NK-92 treated with Interleukin-12 subunit alpha and Interleukin-12 subunit beta, amount 100 ng/mL, for 24 hours (cell line): ENCODE results near the gene STXBP2.
"Not testable (repeated sequence)": the region's sequence is repeated elsewhere in the genome, so short reads cannot be mapped to it uniquely, and the experiment has no call there.

Source experiments
- DNase-seq: peaks from one replicate; lab custom pipeline; 2025; lab: John Stamatoyannopoulos, UW

The STXBP2 gene

DNA sequence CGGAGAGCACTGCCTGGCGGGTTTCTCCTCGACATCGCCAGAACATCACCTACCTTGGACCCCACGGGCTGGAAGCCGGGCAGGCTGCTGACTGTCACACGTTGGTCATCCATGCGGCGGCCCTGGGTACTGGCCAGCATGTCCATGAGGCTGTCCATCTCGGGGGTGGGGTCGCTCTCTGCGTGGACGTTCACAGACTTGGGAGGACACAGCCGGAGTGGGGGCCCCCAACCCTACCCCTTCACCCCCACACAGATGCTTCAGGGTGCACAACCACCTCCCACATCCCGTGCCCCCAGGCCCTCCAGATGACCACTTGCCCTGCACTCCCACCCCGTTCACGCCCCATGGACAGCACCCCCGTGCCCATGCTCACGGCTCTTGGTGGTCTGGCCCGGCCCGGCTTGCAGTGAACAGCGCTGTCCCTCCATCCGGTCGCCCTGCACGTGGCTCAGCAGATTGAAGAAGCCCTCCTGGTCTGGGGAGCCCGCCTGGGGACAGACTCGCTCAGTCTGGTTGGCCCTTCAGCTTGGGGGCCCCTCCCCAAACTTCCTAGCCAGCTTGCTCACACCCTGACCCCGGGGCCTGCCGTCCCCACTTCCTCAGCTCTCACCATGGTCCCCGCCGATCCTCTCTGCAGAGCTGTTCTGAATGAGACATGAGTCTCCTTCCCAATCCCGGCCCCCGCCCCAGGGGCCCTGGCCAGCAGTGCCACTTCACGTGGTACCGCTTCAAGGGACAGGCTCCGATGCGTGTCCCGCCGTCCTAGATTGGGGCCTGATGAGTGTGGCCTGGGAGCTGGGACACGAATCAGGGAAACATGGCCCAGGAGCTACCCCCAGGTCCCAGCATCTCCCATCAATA is 4.3 kb upstream of the STXBP2 start:
- DNase-seq: no peak

DNA sequence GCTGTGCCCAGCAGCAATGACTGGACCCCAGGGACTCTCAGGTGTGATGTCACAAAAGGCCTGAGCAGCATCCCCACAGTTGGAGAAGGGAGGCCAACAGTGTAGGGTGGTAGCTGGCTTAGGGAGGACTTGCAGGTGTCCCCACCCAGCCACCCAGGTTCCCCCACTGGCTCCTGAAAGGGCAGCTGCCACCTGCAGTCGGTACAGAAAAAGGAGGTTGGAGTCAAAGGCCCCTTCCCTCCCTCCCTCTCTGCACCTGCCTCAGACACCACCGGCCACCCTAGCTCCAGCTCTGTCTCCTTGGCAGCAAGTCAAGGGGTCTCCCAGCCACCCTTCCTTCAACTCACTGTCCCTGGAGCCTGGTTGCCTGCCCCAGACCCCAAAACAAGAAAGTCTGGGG is 3.2 kb upstream of the STXBP2 start, which contains the start of gene PCP2:
Gene PCP2 (minus strand): TSS at position 22 of the 400 bp plus-strand sequence. CDS start 262 bp downstream, outside the sequence.
- DNase-seq: no peak

GRCh38 chr19:7635670-7636069 is 1.2 kb upstream of the STXBP2 start:
- DNase-seq: no peak

GRCh38 chr19:7636317-7636690 is 606 bp upstream of the STXBP2 start:
- no peak for DNase-seq

DNA sequence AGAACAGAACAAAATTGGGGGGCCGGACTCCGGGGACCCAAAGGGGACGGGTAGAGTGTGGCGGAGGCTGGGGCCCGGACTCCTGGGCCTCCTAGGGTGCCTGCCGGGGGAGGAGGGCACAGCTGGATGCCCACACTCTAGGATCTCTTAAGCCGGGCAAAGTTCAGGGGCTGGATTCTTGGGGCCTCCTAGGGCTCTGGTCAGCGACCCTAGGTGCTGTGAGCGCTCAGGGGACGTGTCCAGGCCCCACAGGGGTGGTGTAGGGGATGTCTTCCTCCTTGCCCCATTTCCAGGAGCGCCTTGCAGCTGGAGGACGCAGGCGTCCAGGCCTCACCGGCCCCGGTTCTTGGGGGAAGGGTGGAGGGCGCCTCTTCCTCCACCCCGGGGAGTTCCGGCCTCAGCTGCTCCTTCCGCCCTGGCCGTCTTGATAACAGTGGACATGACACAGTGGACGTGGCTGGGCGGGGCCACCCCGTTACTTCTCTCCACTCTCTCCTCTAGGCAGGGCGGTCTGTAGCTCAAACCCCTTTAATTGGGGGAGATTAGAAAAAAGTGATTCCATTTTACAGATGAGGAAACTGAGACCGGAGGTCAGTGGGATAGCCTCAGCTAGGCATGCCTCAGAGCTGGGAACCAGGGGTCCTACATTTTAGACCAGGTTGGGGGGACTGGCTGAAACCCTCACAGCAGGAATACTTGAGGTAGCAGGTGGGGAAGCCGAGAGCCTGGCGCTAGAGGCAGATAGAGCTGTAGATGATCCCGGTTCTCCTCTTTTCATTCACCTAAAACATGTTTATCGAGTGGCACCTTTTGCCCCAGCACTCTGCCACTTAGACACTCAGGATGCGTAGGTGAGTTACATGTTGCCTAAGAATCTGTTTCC is 705 bp downstream of the STXBP2 start:
- DNase-seq: no peak

DNA sequence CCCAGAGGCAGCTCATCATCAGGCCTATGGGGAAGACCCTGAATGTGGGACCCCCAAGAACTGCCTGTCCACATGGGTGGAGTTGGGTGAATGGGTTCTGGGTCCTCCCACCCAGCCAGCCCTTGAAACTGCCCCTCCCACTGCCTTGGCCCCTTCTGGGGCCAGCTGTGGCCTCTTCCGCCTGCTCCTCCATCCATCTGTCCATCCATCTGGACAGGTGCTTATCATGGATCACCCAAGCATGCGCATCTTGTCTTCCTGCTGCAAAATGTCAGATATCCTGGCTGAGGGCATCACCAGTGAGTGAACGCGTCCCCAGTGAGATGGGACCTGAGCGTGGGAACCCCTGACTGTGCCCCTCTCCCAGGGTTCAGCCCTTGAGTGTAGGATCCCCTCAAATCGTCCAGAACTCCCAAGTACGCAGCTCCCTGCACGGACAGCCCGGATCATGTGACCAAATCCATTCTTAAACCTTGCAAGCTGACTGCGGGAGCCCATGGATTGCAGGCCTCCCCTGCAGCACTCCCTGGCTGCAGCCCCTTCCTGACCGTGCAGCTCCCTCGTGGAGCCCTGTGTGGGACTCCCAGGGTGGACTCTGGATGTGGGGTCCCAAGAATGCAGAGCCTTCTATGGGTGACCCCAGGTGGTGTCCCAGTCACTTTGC is 2.0 kb downstream of the STXBP2 start:
- DNase-seq: no peak

DNA sequence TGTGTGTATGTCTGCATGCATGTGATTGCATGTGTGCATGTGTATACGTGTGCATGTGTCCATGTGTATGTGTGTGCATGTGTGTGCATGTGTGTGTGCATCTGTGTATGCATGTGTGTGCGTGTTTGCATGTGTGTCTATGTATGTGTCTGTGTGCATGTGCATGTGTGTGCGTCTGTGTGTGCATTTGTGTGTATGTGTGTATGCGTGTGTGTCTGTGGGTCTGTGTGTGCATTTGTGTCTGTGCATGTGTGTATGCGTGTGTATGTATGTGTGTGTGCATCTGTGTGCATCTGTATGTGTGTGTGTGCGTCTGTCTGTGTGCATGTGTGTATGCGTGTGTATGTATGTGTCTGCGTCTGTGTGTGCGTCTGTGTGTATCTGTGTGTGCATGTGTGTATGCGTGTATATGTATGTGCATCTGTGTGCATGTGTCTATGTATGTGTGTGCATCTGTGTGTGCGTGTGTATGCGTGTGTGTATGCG is 3.0 kb downstream of the STXBP2 start:
- no peak for DNase-seq

DNA sequence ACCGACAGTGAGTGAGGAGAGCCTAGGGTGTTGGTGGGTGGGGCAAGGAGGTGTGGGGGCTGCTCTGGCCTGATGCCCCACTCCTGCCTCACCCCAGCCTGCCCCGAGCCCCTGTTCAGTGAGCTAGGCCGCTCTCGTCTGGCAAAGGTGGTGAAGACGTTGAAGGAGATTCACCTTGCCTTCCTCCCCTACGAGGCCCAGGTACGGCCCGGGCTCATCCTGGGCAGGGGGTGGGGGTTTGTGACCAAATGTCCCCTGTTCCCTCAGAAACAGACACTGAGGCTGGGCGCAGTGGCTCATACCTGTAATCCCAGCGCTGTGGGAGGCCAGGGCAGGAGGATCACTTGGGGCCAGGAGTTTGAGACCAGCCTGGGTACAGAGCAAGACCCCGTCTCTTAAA is 3.9 kb downstream of the STXBP2 start:
- DNase-seq: no peak

GRCh38 chr19:7641290-7642276 is 4.7 kb downstream of the STXBP2 start:
- no peak for DNase-seq

- no peak for DNase-seq
These were observed 5.6 kb downstream of the STXBP2 start for GRCh38 chr19:7642295-7643030.

GRCh38 chr19:7643031-7643415 is 6.1 kb downstream of the STXBP2 start:
- DNase-seq: no peak

GRCh38 chr19:7643629-7644549 is 7.0 kb downstream of the STXBP2 start:
- not testable (repeated sequence) for DNase-seq

DNA sequence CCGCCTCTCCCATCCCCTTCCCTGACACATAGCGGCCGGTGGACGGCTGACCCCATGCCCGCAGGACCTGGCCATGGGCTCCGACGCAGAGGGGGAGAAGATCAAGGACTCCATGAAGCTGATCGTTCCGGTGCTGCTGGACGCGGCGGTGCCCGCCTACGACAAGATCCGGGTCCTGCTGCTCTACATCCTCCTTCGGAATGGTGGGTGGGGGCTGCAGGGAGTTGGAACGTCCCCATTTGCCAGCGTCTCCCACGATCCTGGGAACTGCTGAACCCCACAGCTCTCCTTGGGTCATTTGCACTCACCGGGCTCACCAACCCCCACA is 7.6 kb downstream of the STXBP2 start:
- DNase-seq: no peak

DNA sequence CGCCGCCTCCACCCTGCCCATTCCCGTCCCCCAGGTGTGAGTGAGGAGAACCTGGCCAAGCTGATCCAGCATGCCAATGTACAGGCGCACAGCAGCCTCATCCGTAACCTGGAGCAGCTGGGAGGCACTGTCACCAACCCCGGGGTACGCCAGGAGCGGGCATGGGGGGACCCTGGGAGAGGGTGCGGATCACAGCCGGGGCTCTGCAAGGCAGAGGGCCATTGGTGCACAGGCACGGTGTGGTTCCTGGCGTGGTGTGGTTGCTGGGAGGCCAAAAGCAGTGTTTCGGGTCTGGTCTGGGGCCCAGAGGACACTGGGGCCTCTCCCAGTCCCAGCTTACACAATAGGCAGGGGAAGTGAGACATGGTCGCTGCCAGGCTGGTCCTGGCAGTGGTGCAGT is 8.3 kb downstream of the STXBP2 start:
- DNase-seq: no peak

DNA sequence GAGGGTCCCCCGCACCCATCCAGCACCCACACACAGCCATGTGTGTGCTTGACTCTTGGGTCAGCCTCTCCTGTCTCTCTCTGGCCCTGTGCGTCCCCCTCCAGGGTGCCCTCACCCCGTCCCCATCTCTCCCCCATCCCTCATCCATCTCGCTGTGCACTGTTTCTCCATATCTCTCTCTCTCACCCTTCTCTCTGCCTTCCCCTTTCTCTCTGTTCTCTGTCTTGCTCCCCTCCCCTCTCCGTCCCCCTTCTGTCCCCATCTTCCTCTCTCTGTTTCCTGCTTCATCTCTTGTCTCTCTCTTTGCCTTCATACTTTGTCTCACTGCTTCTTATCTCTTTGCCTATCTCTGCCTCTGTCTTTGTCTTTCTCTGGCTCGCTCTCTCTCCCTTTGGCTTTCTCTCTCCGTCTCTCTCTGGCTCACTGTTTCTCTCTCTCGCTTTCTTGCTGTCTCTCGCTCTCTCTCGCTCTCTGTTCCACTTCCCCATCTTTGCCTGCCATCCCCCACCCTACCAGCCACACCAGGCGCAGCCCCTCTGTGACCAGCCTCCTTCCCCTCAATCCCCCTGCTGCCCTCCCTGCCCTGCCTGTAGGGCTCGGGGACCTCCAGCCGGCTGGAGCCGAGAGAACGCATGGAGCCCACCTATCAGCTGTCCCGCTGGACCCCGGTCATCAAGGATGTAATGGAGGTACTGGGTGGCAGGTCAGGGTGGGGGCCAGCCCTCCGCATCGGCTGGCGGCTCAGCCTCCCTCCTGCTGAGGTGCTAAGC is 8.9 kb downstream of the STXBP2 start:
- no peak for DNase-seq

GRCh38 chr19:7646426-7646700 is 9.5 kb downstream of the STXBP2 start:
- DNase-seq: no peak

DNA sequence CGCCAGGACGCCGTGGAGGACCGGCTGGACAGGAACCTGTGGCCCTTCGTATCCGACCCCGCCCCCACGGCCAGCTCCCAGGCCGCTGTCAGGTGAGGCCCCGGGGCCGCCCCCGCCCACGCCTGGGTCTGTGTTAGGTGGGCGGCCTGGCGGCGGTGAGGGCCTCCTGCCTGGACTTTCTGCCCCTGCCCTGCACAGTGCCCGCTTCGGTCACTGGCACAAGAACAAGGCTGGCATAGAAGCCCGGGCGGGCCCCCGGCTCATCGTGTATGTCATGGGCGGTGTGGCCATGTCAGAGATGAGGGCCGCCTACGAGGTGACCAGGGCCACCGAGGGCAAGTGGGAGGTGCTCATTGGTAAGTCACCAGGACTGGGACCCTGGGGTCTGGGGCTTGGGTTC is 10.2 kb downstream of the STXBP2 start:
- DNase-seq: no peak

DNA sequence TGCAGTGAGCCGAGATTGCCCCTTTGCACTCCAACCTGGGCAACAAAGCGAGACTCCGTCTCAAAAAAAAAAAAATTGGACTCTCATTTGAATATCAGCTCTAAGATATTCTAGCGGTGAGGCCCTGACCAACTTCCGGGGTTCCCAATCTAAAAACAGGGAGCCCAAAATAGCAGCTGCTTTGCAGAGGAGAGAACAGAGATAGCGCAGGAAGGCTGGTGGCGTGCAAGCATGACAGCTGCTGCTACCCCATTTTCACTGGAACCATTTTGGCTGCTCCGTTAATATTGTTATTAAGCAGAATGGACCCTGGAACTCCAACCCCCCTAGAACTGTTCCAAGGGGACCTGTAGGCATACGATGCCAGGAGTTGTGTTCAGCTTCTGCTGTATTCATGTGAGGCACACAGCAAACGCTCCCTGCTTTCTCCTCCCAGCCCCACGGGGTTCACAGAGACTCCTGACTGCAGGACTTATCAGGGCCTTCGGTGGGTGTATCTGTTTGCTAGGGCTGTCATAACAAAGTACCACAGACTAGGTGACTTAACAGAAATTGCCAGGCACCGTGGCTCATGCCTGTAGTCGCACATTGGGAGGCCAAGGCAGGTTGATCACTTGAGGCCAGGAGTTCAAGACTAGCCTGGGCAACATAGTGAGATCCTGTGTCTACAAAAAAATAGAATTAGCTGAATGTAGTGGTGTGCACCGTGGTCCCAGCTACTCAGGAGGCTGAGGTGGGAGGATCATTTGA is 11.5 kb downstream of the STXBP2 start:
- no peak for DNase-seq
